HG02610 (cell line): ENCODE results near the gene ARHGEF7.

Source experiments
- ATAC-seq: cut with Tn5 transposase; IDR thresholded peaks from one replicate; pipeline ENCODE4 v1.9.1; 2021; ENCODE audit warnings: mild to moderate bottlenecking, moderate library complexity; ENCODE audit not compliant: unreplicated experiment

The ARHGEF7 gene

DNA sequence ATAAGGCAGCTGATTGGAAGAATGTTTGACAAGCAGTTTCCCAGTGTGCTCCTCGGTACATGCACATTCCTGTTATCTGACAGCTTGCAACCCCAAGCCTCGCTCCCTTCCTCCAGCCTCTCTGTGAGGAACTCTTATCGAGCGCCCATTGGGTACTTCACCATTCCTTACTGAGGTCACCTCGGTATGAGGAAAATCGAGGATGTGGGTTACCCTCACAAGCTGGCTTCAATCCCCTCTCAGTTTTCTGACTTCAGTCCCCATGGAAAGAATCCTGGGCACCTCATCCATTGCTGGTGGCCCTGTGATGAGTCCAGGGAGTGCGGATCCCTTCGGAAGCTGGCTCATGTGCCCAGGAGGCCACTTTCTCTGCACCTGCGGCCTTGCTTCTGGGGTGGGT lies 222.6 kb downstream of the ARHGEF7 start:
- no peak for ATAC-seq

GRCh38 chr13:111338841-111339240 lies 223.7 kb downstream of the ARHGEF7 start:
- no peak for ATAC-seq

DNA sequence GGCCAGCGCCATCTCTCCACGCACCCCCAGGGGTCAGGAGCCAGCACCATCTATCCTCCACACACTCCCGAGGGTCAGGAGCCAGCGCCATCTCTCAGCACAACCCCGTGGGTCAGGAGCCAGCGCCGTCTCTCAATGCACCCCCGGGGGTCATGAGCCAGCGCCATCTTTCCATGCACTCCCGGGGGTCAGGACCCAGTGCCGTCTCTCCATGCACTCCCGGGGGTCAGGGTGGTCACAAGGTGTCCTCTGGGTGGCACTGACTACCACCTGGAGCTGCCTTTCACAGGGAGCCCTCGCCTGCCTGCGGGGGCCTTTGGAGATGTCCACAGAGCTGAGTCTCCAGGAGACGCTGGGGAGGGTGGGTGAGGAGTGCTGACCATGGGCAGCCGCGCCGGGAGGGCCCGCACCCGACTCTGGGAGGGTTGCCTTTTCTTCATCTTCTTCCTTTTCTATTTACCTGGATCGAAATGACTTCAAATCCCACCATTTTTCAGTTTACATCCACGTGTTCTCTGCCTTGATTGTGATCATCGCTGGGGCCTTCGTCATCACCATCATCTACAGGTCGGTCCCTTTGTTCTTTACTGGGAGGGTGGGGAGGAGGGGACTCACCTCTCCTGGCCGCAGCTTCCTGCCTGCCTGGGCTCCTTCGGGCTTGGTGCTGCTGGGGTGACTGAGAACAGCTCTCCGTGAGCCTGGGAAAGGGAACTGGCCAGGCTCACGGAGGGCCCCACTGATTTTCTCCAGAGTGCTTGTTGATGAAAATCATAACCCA lies 224.4 kb downstream of the ARHGEF7 start:
- ATAC-seq = no peak

DNA sequence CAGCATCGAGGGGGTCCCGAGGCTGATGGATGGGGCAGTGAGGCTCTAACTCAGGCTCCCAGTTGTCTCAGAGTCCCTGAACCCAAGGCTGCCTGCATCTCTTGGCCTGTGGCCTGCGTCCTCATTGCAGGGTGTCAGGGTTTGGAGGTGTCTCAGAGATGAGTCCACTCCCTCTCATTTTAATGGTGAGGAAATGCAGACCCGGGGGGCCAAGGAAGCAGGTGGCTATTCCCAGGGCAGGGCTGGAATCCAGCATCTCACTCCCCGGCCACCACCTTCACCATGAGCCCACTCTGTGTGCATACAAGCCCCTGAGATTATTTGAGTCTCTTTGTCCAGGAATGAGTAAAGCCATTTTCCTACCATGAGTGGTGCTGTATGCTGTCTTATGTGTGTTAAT lies 226.8 kb downstream of the ARHGEF7 start:
- ATAC-seq = no peak

DNA sequence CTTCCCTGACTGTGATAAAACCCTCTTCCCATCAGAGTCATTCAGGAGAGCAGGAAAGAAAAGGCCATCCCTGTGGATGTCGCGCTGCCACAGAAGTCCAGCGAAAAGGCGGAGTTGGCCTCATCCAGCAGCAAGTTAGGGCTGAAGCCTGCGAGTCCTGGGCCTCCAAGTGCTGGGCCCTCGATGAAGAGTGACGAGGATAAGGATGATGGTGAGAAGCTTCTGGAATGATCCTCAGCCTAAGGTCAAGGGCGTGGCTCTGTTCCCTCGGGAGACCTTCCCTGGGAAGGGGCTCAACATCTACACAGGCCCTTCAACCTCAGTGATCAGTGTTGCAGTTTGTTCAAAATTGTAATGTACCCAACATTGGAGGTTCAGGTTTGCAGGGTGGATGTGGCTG lies 227.6 kb downstream of the ARHGEF7 start:
- no peak for ATAC-seq

- ATAC-seq = no peak
Measured at GRCh38 chr13:111343186-111343805, 228.2 kb downstream of the ARHGEF7 start.

GRCh38 chr13:111344471-111345191 lies 229.5 kb downstream of the ARHGEF7 start:
- ATAC-seq = no peak

DNA sequence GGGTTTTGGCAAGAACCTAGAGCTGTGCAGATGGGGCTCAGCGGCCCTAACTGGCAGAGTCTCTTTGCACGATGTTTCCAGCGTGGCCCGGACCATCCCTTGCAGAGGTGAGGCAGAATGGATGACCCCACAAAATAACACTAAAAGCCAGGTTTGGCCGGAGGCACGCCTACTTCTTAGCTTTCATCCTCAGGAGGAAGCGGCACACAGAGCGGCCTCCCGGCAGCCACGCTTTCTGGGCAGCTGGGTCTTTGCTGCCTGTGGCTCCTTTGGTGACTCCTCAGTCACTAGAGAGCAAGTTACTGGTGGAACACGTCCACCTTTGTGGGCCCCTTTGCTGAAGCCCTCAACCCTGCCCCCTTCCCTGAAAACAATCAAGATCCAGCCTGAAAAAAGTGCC lies 230.6 kb downstream of the ARHGEF7 start:
- ATAC-seq = no peak

DNA sequence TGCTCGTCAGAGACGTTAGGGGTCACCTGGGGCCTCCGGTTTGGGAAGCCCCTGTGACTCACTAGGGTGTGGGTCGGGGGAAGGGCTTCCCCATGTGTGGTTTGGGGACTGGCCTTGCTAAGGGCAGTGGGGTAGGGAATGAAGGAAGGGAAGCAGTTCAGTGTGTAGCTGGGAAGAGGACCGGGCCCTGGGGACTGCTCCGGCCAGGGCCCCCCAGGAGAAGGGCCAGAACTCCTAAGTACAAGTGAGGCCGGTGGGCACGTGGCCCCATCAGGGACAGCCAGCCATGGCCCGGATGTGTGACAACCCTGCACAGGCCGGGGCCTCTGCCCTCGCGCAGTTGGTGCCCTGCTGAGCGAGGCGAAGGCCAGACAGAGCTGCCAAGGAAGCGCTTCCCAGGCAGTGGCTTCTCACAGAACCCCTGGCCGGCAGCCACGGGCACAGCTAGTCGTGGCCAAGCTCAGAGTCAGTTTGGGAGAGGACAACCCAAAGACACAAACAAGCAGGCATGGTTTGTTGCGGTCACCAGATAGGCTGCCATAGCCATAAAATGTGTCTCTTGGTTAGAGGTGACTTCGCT lies 231.1 kb downstream of the ARHGEF7 start:
- ATAC-seq = no peak

DNA sequence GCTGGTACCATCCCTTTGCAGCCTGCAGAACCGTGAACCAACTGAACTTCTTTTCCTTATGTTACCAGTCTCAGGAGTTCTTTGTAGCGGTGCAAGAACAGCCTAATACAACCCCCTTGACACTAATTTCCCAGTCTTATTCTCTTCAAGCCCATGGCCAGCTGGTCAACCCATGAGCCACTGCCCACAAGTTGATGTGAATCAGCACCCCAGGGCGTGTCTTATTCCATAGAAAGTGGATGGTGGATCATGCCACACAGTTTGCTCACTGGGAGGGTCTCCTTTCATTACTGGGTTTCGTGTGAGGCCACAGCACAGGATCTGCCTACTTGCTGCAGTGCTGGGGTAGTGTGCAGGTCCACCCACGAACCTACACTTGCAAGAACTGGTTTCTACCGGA lies 232.3 kb downstream of the ARHGEF7 start:
- no peak for ATAC-seq

GRCh38 chr13:111353508-111353907 lies 238.4 kb downstream of the ARHGEF7 start:
- no peak for ATAC-seq

- ATAC-seq = no peak
Measured at GRCh38 chr13:111354789-111355188, 239.7 kb downstream of the ARHGEF7 start.
